Loucy (cell line): ENCODE results near the gene TMEM178B.

Experiments
- H2AFZ ChIP-seq: fragments of 200-600 bp; sonication (generic); 2 replicates; pipeline ENCODE4 v1.6.0; 2016; ENCODE audit warnings: antibody characterized with exemption, mild to moderate bottlenecking, low read length, moderate library complexity
- H3F3A ChIP-seq: fragments of 200-600 bp; 2 replicates; pipeline ENCODE4 v1.6.0; 2016; ENCODE audit warnings: antibody characterized with exemption, low read depth, mild to moderate bottlenecking
- H3K27me3 ChIP-seq: fragments of 200-600 bp; sonication (generic); 2 replicates; pipeline ENCODE4 v1.6.1; 2014; ENCODE audit warnings: low read length, mild to moderate bottlenecking; ENCODE audit not compliant: insufficient read depth, poor library complexity, severe bottlenecking
- H3K36me3 ChIP-seq: fragments of 200-600 bp; sonication (generic); 2 replicates; pipeline ENCODE4 v1.6.1; 2016; ENCODE audit warnings: low read length; ENCODE audit not compliant: insufficient read depth
- H3K4me1 ChIP-seq: fragments of 200-600 bp; sonication (generic); 2 replicates; pipeline ENCODE4 v1.5.1; 2014; ENCODE audit warnings: low read length, mild to moderate bottlenecking; ENCODE audit not compliant: insufficient read depth, poor library complexity, severe bottlenecking
- H3K4me2 ChIP-seq: fragments of 200-600 bp; sonication (generic); 2 replicates; pipeline ENCODE4 v1.6.0; 2014; ENCODE audit warnings: antibody characterized with exemption, low read length, low read depth, mild to moderate bottlenecking; ENCODE audit not compliant: poor library complexity, severe bottlenecking
- H3K4me3 ChIP-seq: fragments of 200-600 bp; sonication (generic); 2 replicates; pipeline ENCODE4 v1.5.1; 2014; ENCODE audit warnings: low read length, mild to moderate bottlenecking, mixed read lengths; ENCODE audit not compliant: poor library complexity, severe bottlenecking
- H3K79me2 ChIP-seq: fragments of 200-600 bp; sonication (generic); 2 replicates; pipeline ENCODE4 v1.6.1; 2014; ENCODE audit warnings: low read length; ENCODE audit not compliant: insufficient read depth
- H3K9ac ChIP-seq: fragments of 200-600 bp; sonication (generic); 2 replicates; pipeline ENCODE4 v1.6.0; 2014; ENCODE audit warnings: mild to moderate bottlenecking, low read depth, low read length, moderate library complexity; ENCODE audit not compliant: poor library complexity, severe bottlenecking
- H3K9me2 ChIP-seq: fragments of 200-600 bp; sonication (generic); replicated peaks from 2 replicates; pipeline ENCODE4 v1.6.1; 2016; ENCODE audit warnings: low read depth, low read length, mixed read lengths
- H3K9me3 ChIP-seq: fragments of 200-600 bp; sonication (generic); 2 replicates; pipeline ENCODE4 v1.6.1; 2014; ENCODE audit warnings: mild to moderate bottlenecking, antibody characterized with exemption, low read length, low read depth; ENCODE audit not compliant: insufficient read depth
- H4K20me1 ChIP-seq: fragments of 200-600 bp; sonication (generic); 2 replicates; pipeline ENCODE4 v1.6.0; 2014; ENCODE audit warnings: antibody characterized with exemption, low read length, mild to moderate bottlenecking; ENCODE audit not compliant: insufficient read depth, poor library complexity, severe bottlenecking
- CTCF ChIP-seq: fragments of 200-600 bp; sonication (generic); conservative IDR thresholded peaks from 2 replicates; pipeline ENCODE4 v1.5.1; 2014; ENCODE audit warnings: mild to moderate bottlenecking, antibody characterized with exemption, low read length
- EZH2phosphoT487 ChIP-seq: fragments of 200-600 bp; IDR thresholded peaks from 2 replicates; pipeline ENCODE4 v1.6.1; 2018; ENCODE audit warnings: antibody characterized with exemption, mild to moderate bottlenecking, moderate library complexity, borderline replicate concordance

The TMEM178B gene

DNA sequence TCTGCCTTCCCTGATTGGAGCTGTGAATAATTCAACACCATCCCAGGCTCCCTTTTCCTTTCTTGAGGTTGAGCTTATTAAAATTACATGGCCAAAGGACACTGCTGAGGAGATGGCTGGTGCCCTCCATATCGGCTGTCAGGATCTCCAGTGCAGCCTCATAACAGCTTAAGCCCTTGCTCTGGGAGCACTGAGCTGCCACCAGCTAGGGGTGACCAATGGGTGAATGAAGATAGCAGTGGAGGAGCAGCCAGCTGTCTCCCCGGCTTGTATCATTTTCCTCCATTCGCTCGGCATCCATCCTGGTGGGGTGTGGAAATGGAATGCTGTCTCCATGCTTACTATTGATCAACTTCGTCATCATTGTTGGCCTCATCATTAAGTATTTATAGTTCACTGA is 154.6 kb downstream of the TMEM178B start:
- Histone ChIP-seq H3K4me3 (no peak overlapping the region), H3K9me2 (no peaks in the 10 kb centered on the region), H3K9ac (no peak overlapping the region), H4K20me1 (no peaks in the 10 kb centered on the region), H3K36me3 (no peaks in the 10 kb centered on the region), H3K4me2 (no peak overlapping the region), H3K4me1 (no peaks in the 10 kb centered on the region), H3K9me3 (no peaks in the 10 kb centered on the region), H3K27me3 (no peaks in the 10 kb centered on the region), H2AFZ (no peak overlapping the region), H3K79me2 (no peaks in the 10 kb centered on the region), H3F3A (no peaks in the 10 kb centered on the region)
- TF ChIP-seq EZH2phosphoT487 = no peak
- TF ChIP-seq CTCF = no peak

GRCh38 chr7:141231018-141231792 is 157.3 kb downstream of the TMEM178B start:
- H3K4me3 ChIP-seq = no peak overlapping the region
- no peak overlapping the region for H3K4me2 ChIP-seq
- no peaks in the 10 kb centered on the region for H3K79me2 ChIP-seq
- H2AFZ ChIP-seq = no peak overlapping the region
- no peak overlapping the region for H3K9ac ChIP-seq
- H3K4me1 ChIP-seq = no peaks in the 10 kb centered on the region
- no peaks in the 10 kb centered on the region for H3K9me3 ChIP-seq
- H4K20me1 ChIP-seq = no peaks in the 10 kb centered on the region
- H3F3A ChIP-seq = no peaks in the 10 kb centered on the region
- H3K9me2 ChIP-seq = no peaks in the 10 kb centered on the region
- TF ChIP-seq EZH2phosphoT487 (no peak), CTCF (0 out of 2 replicates have a peak, but pooled peaks have one; percentile 13)
- no peaks in the 10 kb centered on the region for H3K27me3 ChIP-seq
- H3K36me3 ChIP-seq = no peaks in the 10 kb centered on the region

DNA sequence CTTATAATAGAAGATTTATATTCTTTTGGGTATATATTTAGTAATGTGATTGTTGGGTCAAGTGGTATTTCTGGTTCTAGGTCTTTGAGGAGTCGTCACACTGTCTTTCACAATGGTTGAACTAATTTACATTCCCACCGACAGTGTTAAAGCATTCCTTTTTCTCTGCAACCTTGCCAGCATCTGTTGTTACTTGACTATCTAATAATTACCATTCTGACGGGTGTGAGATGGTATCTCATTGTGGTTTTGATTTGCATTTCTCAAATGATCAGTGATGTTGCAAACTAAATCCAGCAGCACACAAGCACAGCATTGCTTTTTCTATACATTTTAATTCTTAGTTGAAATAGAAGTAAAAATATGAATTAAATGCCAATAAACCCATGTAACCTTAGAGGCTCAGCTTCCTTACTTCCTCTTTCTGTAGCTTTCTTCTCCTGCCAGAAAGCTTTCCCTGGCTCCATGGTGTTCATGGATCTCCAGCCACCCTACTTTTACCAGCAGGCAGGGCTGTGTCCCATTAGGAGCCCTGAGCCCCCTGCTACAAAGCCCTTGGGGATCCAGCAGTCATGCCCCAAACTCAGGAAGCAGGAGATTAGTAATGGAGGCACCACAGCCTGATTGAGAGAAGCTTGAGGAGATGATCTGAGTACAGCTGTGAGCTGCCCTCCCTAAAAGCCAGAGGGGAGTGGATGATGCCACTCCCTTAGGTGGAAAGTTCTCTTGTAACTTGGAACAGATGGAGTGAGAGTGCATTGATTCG is 158.6 kb downstream of the TMEM178B start:
- Histone ChIP-seq H2AFZ (no peak overlapping the region), H3K9ac (no peak overlapping the region), H3K9me2 (no peaks in the 10 kb centered on the region), H3F3A (no peaks in the 10 kb centered on the region), H3K9me3 (no peaks in the 10 kb centered on the region), H3K79me2 (no peaks in the 10 kb centered on the region), H3K4me2 (no peak overlapping the region), H3K36me3 (no peaks in the 10 kb centered on the region), H3K4me1 (no peaks in the 10 kb centered on the region), H4K20me1 (no peaks in the 10 kb centered on the region), H3K27me3 (no peaks in the 10 kb centered on the region), H3K4me3 (no peak overlapping the region)
- TF ChIP-seq EZH2phosphoT487 (no peak), CTCF (no peak)
